H1 (cell line): Measurements from ENCODE around the gene GDAP2. TPM values are rescaled to one million over a fixed set of nuclear protein-coding genes. Genes with fewer than 3 reads are reported as not detected.
A peak's percentile ranks its signal among the peaks of the same experiment; 100 is the strongest.

Source experiments
- CTCF ChIA-PET: fragments of 300-600 bp; sonication (Branson Sonifier 250); formaldehyde crosslinking; loops from one replicate; lab custom pipeline; 2021; ENCODE audit not compliant: partially characterized antibody; lab: Charles Lee
- POLR2A ChIA-PET: fragments of 300-600 bp; sonication (Branson Sonifier 250); formaldehyde crosslinking; loops from one replicate; lab custom pipeline; 2021; ENCODE audit warnings: inconsistent platforms; ENCODE audit not compliant: partially characterized antibody; lab: Charles Lee
- DNase-seq, 2 experiments: peaks; one replicate each; pipeline versions ENCODE4 v3.0.0 to v3.0.0-alpha.2; 2010 to 2022; ENCODE audit warnings: low spot score in 2 of 2, low read depth in 1 of 2, mixed read lengths in 1 of 2
- FAIRE-seq: peaks from 2 replicates; lab custom pipeline; 2011; peaks lifted over from hg19 to GRCh38; lab: Jason Lieb, UNC
- H2AFZ ChIP-seq: 2 replicates; pipeline ENCODE4 v1.8.1; 2012; ENCODE audit warnings: low read length, inconsistent platforms
- H2AK5ac ChIP-seq: 2 replicates; pipeline ENCODE4 v1.6.1; 2013; ENCODE audit warnings: low read depth, low read length
- H2BK120ac ChIP-seq: replicated peaks from 2 replicates; pipeline ENCODE3; 2013; ENCODE audit warnings: low read depth, low read length, inconsistent platforms
- H2BK12ac ChIP-seq: 2 replicates; pipeline ENCODE4 v1.6.1; 2013; ENCODE audit warnings: low read depth, low read length
- H2BK15ac ChIP-seq: 2 replicates; pipeline ENCODE4 v1.6.1; 2013; ENCODE audit warnings: low read length
- H2BK20ac ChIP-seq: 2 replicates; pipeline ENCODE4 v1.6.1; 2013; ENCODE audit warnings: low read length
- H2BK5ac ChIP-seq: 2 replicates; pipeline ENCODE4 v1.6.1; 2013; ENCODE audit warnings: low read depth, low read length
- H3K14ac ChIP-seq: 2 replicates; pipeline ENCODE4 v1.6.1; 2013; ENCODE audit warnings: inconsistent platforms; ENCODE audit not compliant: insufficient read length
- H3K18ac ChIP-seq: 2 replicates; pipeline ENCODE4 v1.6.1; 2013; ENCODE audit warnings: low read length; ENCODE audit errors: extremely low read depth
- H3K23ac ChIP-seq: 2 replicates; pipeline ENCODE4 v1.6.1; 2013; ENCODE audit warnings: inconsistent platforms; ENCODE audit not compliant: insufficient read length
- H3K23me2 ChIP-seq: 2 replicates; pipeline ENCODE4 v1.6.1; 2013; ENCODE audit warnings: low read depth, low read length
- H3K27ac ChIP-seq: 2 replicates; pipeline ENCODE4 v1.6.1; 2011; ENCODE audit warnings: low read depth, low read length, inconsistent platforms
- H3K27me3 ChIP-seq, 4 experiments: replicated peaks in 1 of 4; 1 replicate in 1 of 4; 2 replicates in 3 of 4; pipeline versions ENCODE4 v1.6.1 to v1.8.1; 2011 to 2013; ENCODE audit warnings: low read length in 3 of 4, mild to moderate bottlenecking in 3 of 4, inconsistent platforms in 2 of 4, mixed read lengths in 2 of 4, moderate library complexity in 1 of 4; ENCODE audit not compliant: control insufficient read depth in 3 of 4, insufficient read depth in 3 of 4; ENCODE audit errors: extremely low read depth in 1 of 4
- H3K36me3 ChIP-seq, 4 experiments: 2 replicates each; pipeline versions ENCODE4 v1.6.1 to v1.8.1; 2011 to 2013; ENCODE audit warnings: mild to moderate bottlenecking in 4 of 4, low read length in 3 of 4, moderate library complexity in 2 of 4, control low read depth in 1 of 4, inconsistent platforms in 1 of 4; ENCODE audit not compliant: insufficient read depth in 4 of 4, control insufficient read depth in 2 of 4
- H3K4ac ChIP-seq: replicated peaks from 2 replicates; pipeline ENCODE3; 2013; ENCODE audit warnings: low read length, low read depth, mixed read lengths, inconsistent platforms; ENCODE audit not compliant: insufficient read length
- H3K4me1 ChIP-seq, 4 experiments: replicated peaks in 1 of 4; 1 replicate in 1 of 4; 2 replicates in 3 of 4; pipeline versions ENCODE4 v1.6.1 to v1.8.1; 2011 to 2013; ENCODE audit warnings: low read length in 3 of 4, inconsistent platforms in 2 of 4, mixed read lengths in 1 of 4; ENCODE audit not compliant: insufficient read depth in 4 of 4, control insufficient read depth in 3 of 4
- H3K4me2 ChIP-seq, 2 experiments: 2 replicates each; pipeline versions ENCODE4 v1.6.1 to v1.8.1; 2011 to 2013; ENCODE audit warnings: low read depth in 2 of 2, low read length in 2 of 2, control low read depth in 1 of 2, inconsistent platforms in 1 of 2, mild to moderate bottlenecking in 1 of 2; ENCODE audit not compliant: insufficient read depth in 1 of 2
- H3K4me3 ChIP-seq, 4 experiments: fragments of 200-600, 300-600 bp in 1 of 4; sonication (generic), shearing (Covaris generic), sonication (Bioruptor Twin) in 1 of 4; 2 replicates each; pipeline versions ENCODE4 v1.5.1 to v1.8.1; 2011 to 2016; ENCODE audit warnings: low read length in 4 of 4, low read depth in 3 of 4, control low read depth in 2 of 4, inconsistent platforms in 2 of 4, mild to moderate bottlenecking in 2 of 4, mixed read lengths in 1 of 4, moderate library complexity in 1 of 4; ENCODE audit not compliant: insufficient read depth in 2 of 4; ENCODE audit errors: extremely low read depth in 1 of 4
- H3K56ac ChIP-seq: replicated peaks from 2 replicates; pipeline ENCODE3; 2013; ENCODE audit warnings: low read depth, mild to moderate bottlenecking, mixed read lengths, low read length, inconsistent platforms; ENCODE audit not compliant: insufficient read length
- H3K79me1 ChIP-seq: 2 replicates; pipeline ENCODE4 v1.6.1; 2013; ENCODE audit warnings: low read depth, low read length, control low read depth
- H3K79me2 ChIP-seq, 2 experiments: 2 replicates each; pipeline versions ENCODE4 v1.6.1 to v1.8.1; 2012 to 2013; ENCODE audit warnings: low read length in 2 of 2, mild to moderate bottlenecking in 2 of 2, inconsistent platforms in 1 of 2; ENCODE audit not compliant: insufficient read depth in 2 of 2, control insufficient read depth in 1 of 2
- H3K9ac ChIP-seq, 4 experiments: replicated peaks in 1 of 4; 1 replicate in 1 of 4; 2 replicates in 3 of 4; pipeline versions ENCODE4 v1.6.1 to v1.8.1; 2011 to 2013; ENCODE audit warnings: low read depth in 3 of 4, low read length in 3 of 4, control low read depth in 2 of 4, mild to moderate bottlenecking in 2 of 4, moderate library complexity in 2 of 4, inconsistent platforms in 1 of 4; ENCODE audit errors: extremely low read depth in 1 of 4
- H3K9me3 ChIP-seq, 2 experiments: 2 replicates each; pipeline versions ENCODE4 v1.6.1 to v1.8.1; 2012 to 2013; ENCODE audit warnings: mild to moderate bottlenecking in 2 of 2, moderate library complexity in 2 of 2, control low read depth in 1 of 2, inconsistent platforms in 1 of 2, low read depth in 1 of 2, low read length in 1 of 2, mixed read lengths in 1 of 2; ENCODE audit not compliant: insufficient read depth in 2 of 2
- H4K20me1 ChIP-seq, 2 experiments: replicated peaks in 1 of 2; 2 replicates each; pipeline versions ENCODE3 to v1.8.1; 2011 to 2013; ENCODE audit warnings: inconsistent platforms in 2 of 2, low read length in 2 of 2, mild to moderate bottlenecking in 1 of 2; ENCODE audit not compliant: insufficient read depth in 2 of 2, control insufficient read depth in 1 of 2
- H4K5ac ChIP-seq: 2 replicates; pipeline ENCODE4 v1.6.1; 2013; ENCODE audit warnings: low read length, low read depth, mixed read lengths, inconsistent platforms; ENCODE audit not compliant: insufficient read length
- H4K8ac ChIP-seq: 2 replicates; pipeline ENCODE4 v1.8.0; 2013; ENCODE audit warnings: mild to moderate bottlenecking, moderate library complexity, low read length, inconsistent platforms; ENCODE audit not compliant: insufficient read depth; ENCODE audit errors: extremely low read depth
- H4K91ac ChIP-seq: replicated peaks from 2 replicates; pipeline ENCODE3; 2013; ENCODE audit warnings: low read length, mixed read lengths, inconsistent platforms; ENCODE audit not compliant: insufficient read length
- CBX5 ChIP-seq: fragments of 300-800, 300-1000 bp; sonication (generic); IDR thresholded peaks from 2 replicates; pipeline ENCODE4 v1.7.1; 2016; ENCODE audit warnings: antibody characterized with exemption, low read length, low read depth
- CEBPB ChIP-seq: IDR thresholded peaks from 2 replicates; pipeline ENCODE4 v1.6.1; 2012; ENCODE audit warnings: low read depth, low read length
- POU5F1 ChIP-seq: IDR thresholded peaks from 2 replicates; pipeline ENCODE4 v1.6.1; 2011; ENCODE audit warnings: low read depth, mild to moderate bottlenecking, low read length, moderate library complexity
- WGBS, 2 experiments: shearing (Covaris generic) in 1 of 2; methylation state at CpG; one replicate each; pipeline versions ENCODE4 v1.1.6 to v1.1.7; 2013 to 2015; ENCODE audit warnings: low lambda C conversion rate in 2 of 2, mixed read lengths in 2 of 2, inconsistent platforms in 1 of 2, low coverage in 1 of 2, missing lambda C conversion rate in 1 of 2; ENCODE audit not compliant: insufficient replicate concordance in 2 of 2, insufficient coverage in 1 of 2, insufficient read length in 1 of 2; ENCODE audit errors: extremely low coverage in 1 of 2, missing lambda C conversion rate in 1 of 2; 5-methylcytosine and 5-hydroxymethylcytosine counted together
- polyA plus RNA-seq, 7 experiments: library from polyadenylated mRNA; depleted of rRNA in 3 of 7; stranded (reverse) in 5 of 7; unstranded in 2 of 7; fragments of >200 nt in 5 of 7; fragments of 200-250 nt in 2 of 7; gene quantifications; 1 replicate in 5 of 7; 2 replicates in 1 of 7; 4 replicates in 1 of 7; pipeline versions ENCODE4 v1.2.1 to v1.2.3, GENCODE V29; 2011 to 2013; ENCODE audit warnings: missing spikeins in 2 of 7, mixed read lengths in 2 of 7
- total RNA-seq: library from RNA; stranded (reverse); fragmentation: NEBNext Ultra II Directional; extraction: Animal tissue kit (Norgen Biotek cat#: 25700); gene quantifications from 2 replicates; pipeline ENCODE4 v1.2.1, GENCODE V29; 2021

The GDAP2 gene
- total and polyA plus RNA-seq, 2 of the 8 experiments (the other 6 are each of a cell fraction or from before 2014, with no cell fraction given) = 8.6 to 27.8 TPM

DNA sequence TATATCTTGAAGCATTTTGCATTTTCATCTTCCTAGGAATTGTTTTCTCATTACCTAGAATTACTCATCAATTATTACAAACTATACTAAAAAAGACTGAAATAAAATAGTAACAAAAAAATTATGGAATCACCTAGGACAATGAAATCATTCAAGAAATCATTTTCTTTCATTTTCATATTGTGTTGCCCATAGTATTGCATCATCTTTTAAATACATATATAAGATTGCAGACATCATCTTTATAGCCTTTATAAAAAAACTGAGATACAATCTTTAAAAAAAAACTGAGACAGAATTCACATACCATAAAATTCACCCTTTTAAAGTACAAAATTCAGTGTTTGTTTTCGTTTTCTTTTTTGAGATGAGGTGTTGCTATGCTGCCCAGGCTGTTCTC lies 29.6 kb downstream of the GDAP2 start:
- no peak overlapping the region for H4K8ac ChIP-seq
- no peaks in the 10 kb centered on the region for H3K4me1 ChIP-seq
- no peak overlapping the region for H3K4ac ChIP-seq
- no peaks in the 10 kb centered on the region for H3K79me1 ChIP-seq
- ChIA-PET CTCF (interaction anchor here (0.6 to 1.0 kb wide), 3 partner anchors 19 to 1106 kb away, joined by 3 read pairs; no protein-coding TSS in a partner anchor), POLR2A (no interaction called here)
- H3K4me2 ChIP-seq = no peak overlapping the region
- H2BK120ac ChIP-seq = no peak overlapping the region
- no peak overlapping the region for H2BK20ac ChIP-seq
- no peaks in the 10 kb centered on the region for H3K9me3 ChIP-seq
- DNase-seq = no peak
- no peak overlapping the region for H3K18ac ChIP-seq
- no peak overlapping the region for H3K23ac ChIP-seq
- no peak overlapping the region for H3K27ac ChIP-seq
- H2AK5ac ChIP-seq = no peak overlapping the region
- H3K56ac ChIP-seq = no peak overlapping the region
- no peak overlapping the region for H2AFZ ChIP-seq
- H3K36me3 ChIP-seq = peaks cover 2 to 23% (median 16%) of the 10 kb centered on the region in 4 experiments; a peak in 7 of 8 replicates
- H4K91ac ChIP-seq = no peak overlapping the region
- H3K27me3 ChIP-seq = no peaks in the 10 kb centered on the region
- no peaks in the 10 kb centered on the region for H4K20me1 ChIP-seq
- no peaks in the 10 kb centered on the region for H3K79me2 ChIP-seq
- no peak for FAIRE-seq
- no peak overlapping the region for H3K9ac ChIP-seq
- H2BK5ac ChIP-seq = no peak overlapping the region
- H3K14ac ChIP-seq = no peak overlapping the region
- no peak overlapping the region for H3K4me3 ChIP-seq
- H3K23me2 ChIP-seq = no peaks in the 10 kb centered on the region
- no peak overlapping the region for H2BK12ac ChIP-seq
- no peak overlapping the region for H4K5ac ChIP-seq
- TF ChIP-seq CEBPB (peak; percentile 12; the same call in 1 of the 2 replicates), POU5F1 (no peak), CBX5 (no peak)
- 83% methylated on average over 1 of the region's 1 CpG; no CpG with 5 or more reads in 1 of the 2 experiments for WGBS, 2 experiments
- no peak overlapping the region for H2BK15ac ChIP-seq
